GM12892 (cell line): ENCODE data around the gene BMP6.

ENCODE experiments used
- POLR2A ChIP-seq: IDR thresholded peaks from 2 replicates; pipeline ENCODE4 v1.6.1; 2011; ENCODE audit warnings: low read depth, low read length, control low read depth
- POLR2AphosphoS5 ChIP-seq: IDR thresholded peaks from 2 replicates; pipeline ENCODE4 v1.6.1; 2011; ENCODE audit warnings: low read depth, low read length, control low read depth

DNA sequence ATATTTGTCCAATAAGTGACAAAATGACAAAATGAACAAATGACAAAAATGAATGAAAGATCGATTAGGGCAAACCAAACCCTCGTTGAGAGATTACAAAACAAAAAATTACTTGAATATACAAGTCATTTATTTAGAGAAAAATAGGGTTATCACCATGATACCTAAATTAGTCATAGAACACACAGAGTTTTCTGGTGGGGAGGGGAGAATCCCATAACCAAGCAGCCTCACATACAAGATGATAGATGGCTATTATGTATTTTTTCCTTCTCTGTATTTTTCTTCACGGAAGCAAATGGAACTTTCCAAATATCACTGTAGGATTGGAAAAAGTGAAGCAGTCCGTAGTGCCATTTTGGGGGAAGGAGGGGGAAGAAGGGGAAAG is 28.5 kb upstream of the BMP6 start:
- no peak for TF ChIP-seq POLR2AphosphoS5
- TF ChIP-seq POLR2A, result no peak
